ENCODE results near the gene CAP2. TPM values are rescaled to one million over a fixed set of nuclear protein-coding genes. Genes with fewer than 3 reads are reported as not detected.

CAP2 gene
- total RNA-seq, 1 donor from 2014 or later = 15.5 TPM

DNA sequence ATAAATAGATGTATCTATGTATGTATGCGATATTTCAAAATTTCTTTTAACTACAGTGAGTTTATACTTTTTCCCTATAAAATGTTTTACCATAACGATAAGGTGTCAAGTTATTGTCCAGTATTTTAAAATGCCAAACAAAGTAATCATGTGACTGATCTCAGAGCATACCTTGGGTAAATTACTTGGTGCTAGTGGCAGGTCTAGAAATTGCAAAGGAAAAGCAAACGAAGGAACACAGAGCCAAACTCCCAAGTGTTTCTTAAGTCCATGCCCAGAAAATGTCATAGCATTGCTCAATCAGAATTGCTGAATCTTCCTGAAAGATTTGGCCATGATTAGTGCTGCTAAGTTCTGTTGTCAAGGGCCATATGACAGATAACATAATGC, 77.5 kb downstream of the CAP2 start:
- DNase-seq (ENCODE audit: low spot score, unreplicated experiment) = no peak
- Mint-ChIP-seq H3K9me3 (ENCODE audit: low read depth) (no peaks in the 10 kb centered on the region), H3K27me3 (no peaks in the 10 kb centered on the region), H3K36me3 (ENCODE audit: insufficient read depth) (peaks cover 12% of the 10 kb centered on the region), H3K4me3 (ENCODE audit: low read depth) (no peak overlapping the region), H3K27ac (no peak overlapping the region), H3K4me1 (ENCODE audit: low read depth) (peaks cover 19% of the 10 kb centered on the region)
- TF ChIP-seq, protein P1, sequence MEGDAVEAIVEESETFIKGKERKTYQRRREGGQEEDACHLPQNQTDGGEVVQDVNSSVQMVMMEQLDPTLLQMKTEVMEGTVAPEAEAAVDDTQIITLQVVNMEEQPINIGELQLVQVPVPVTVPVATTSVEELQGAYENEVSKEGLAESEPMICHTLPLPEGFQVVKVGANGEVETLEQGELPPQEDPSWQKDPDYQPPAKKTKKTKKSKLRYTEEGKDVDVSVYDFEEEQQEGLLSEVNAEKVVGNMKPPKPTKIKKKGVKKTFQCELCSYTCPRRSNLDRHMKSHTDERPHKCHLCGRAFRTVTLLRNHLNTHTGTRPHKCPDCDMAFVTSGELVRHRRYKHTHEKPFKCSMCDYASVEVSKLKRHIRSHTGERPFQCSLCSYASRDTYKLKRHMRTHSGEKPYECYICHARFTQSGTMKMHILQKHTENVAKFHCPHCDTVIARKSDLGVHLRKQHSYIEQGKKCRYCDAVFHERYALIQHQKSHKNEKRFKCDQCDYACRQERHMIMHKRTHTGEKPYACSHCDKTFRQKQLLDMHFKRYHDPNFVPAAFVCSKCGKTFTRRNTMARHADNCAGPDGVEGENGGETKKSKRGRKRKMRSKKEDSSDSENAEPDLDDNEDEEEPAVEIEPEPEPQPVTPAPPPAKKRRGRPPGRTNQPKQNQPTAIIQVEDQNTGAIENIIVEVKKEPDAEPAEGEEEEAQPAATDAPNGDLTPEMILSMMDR (IDR thresholded peaks at IDR 0.05; ENCODE audit: unreplicated experiment) = no peak

DNA sequence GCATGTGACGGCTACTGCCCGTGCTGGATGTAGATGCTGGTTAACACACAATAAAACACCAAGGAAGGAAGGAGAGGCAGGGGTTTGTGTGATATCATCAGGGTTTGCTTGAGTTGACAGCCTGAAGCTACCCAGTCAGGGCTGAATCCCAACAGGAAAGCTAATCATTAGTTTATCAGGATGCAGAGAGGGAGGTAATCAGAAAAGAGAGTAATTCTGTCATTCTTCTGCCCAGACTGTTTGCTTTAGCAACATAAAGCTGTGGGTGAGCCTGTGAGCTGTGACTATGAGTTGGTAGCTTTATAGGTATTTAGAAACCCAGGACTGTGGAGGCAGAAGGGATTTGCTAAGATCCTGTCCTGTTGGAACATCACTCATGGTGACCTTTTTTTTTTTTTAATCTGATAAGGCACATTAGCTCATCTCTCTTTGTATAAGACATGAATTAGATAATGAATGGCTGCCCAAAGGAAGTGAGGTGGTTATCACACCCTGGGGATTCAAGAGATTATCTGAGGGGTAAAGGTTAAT, 79.3 kb downstream of the CAP2 start:
- TF ChIP-seq, protein P1 (IDR thresholded peaks at IDR 0.05; ENCODE audit: unreplicated experiment) = no peak
- H3K4me3 Mint-ChIP-seq (ENCODE audit: low read depth) = no peak overlapping the region
- peak overlapping the region; percentile 83 for H3K27ac Mint-ChIP-seq
- no peaks in the 10 kb centered on the region for H3K27me3 Mint-ChIP-seq
- no peak for DNase-seq (ENCODE audit: low spot score, unreplicated experiment)
- H3K4me1 Mint-ChIP-seq (ENCODE audit: low read depth) = peaks cover 19% of the 10 kb centered on the region
- peaks cover 5% of the 10 kb centered on the region for H3K36me3 Mint-ChIP-seq (ENCODE audit: insufficient read depth)
- no peaks in the 10 kb centered on the region for H3K9me3 Mint-ChIP-seq (ENCODE audit: low read depth)

DNA sequence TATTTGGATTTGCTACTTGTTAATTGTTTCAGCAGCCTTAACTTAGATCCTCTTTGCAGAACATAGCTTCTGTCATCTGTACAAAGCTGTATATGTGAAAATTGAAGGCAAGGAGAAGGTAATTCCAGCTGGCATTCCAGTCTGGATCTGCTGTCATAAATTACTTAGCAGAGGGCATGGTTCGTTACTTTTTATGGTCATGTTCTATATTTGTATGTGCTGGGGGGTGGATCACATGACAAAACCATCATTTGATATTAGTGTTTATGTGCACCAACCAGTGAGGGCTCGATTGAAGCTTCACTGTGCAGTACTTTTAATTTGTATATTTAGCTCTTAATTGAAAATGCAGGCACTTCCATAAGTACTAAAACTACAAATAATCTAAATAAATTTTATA, 80.2 kb downstream of the CAP2 start:
- DNase-seq (ENCODE audit: low spot score, unreplicated experiment) = no peak
- TF ChIP-seq, protein P1 (IDR thresholded peaks at IDR 0.05; ENCODE audit: unreplicated experiment) = no peak
- Mint-ChIP-seq H3K27ac (no peak overlapping the region), H3K27me3 (no peaks in the 10 kb centered on the region), H3K36me3 (ENCODE audit: insufficient read depth) (no peaks in the 10 kb centered on the region), H3K9me3 (ENCODE audit: low read depth) (no peaks in the 10 kb centered on the region), H3K4me3 (ENCODE audit: low read depth) (no peak overlapping the region), H3K4me1 (ENCODE audit: low read depth) (peaks cover 19% of the 10 kb centered on the region)

DNA sequence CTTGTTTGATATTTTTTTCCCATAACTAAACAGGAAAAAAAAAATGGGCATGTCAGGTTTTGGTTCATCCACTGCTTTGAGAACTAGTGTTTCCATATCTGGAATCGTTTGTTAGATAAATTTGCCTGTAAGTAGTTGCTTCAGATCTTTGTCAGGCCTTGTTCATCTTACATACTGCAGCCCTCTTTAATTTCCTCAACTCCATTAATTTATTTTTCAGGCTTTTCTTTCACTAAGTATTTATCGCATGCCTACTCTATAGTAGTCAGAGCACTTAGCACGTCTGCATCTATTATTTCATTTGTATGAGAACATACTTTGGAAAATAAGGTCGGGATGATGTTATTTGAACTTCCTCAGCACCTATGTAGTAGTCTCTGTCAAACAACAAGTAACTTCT, 80.9 kb downstream of the CAP2 start:
- Mint-ChIP-seq H3K27me3 (no peaks in the 10 kb centered on the region), H3K27ac (no peak overlapping the region), H3K36me3 (ENCODE audit: insufficient read depth) (no peaks in the 10 kb centered on the region), H3K9me3 (ENCODE audit: low read depth) (no peaks in the 10 kb centered on the region), H3K4me3 (ENCODE audit: low read depth) (no peak overlapping the region), H3K4me1 (ENCODE audit: low read depth) (peaks cover 19% of the 10 kb centered on the region)
- DNase-seq (ENCODE audit: low spot score, unreplicated experiment) = no peak
- TF ChIP-seq, protein P1 (IDR thresholded peaks at IDR 0.05; ENCODE audit: unreplicated experiment) = no peak

DNA sequence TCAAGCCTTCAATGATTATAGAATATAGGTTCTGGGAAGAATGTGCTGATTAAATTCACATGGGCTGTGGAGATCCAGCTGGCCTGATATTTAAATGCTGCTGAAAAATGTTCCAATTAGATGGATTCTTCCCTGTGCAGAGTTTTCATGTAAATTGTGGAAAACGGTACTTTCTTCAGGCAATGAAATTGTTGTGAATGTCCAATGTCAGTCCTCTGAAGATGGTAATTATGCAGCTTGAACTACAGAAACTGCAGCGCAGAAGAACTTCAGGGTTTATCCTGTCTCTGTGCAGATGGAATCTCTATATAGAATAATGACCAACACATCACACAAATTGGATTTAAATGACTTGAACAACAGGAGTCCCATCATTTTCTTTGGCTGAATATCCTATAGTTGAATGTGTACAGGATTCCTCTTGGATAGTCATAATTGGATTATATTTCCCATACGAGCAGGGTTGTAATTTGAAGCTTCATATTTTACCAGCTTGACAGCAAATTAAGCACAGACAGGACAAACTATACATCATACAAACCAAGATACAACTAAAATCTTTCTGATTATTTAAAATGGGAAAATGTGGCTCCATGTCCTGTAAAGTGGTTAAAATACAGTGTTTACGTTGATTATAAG, 82.3 kb downstream of the CAP2 start:
- no peaks in the 10 kb centered on the region for H3K27me3 Mint-ChIP-seq
- TF ChIP-seq, protein P1 (IDR thresholded peaks at IDR 0.05; ENCODE audit: unreplicated experiment) = no peak
- H3K27ac Mint-ChIP-seq = no peak overlapping the region
- H3K9me3 Mint-ChIP-seq (ENCODE audit: low read depth) = no peaks in the 10 kb centered on the region
- peaks cover 19% of the 10 kb centered on the region for H3K4me1 Mint-ChIP-seq (ENCODE audit: low read depth)
- H3K4me3 Mint-ChIP-seq (ENCODE audit: low read depth) = no peak overlapping the region
- H3K36me3 Mint-ChIP-seq (ENCODE audit: insufficient read depth) = no peaks in the 10 kb centered on the region
- DNase-seq (ENCODE audit: low spot score, unreplicated experiment) = no peak
